Hippocampal formation (tissue), 2 donors: ENCODE results near the gene CBX8.

Experiments used
- DNase-seq, 2 donors: peaks; one replicate each; lab custom pipeline; 2025; lab: John Stamatoyannopoulos, UW

Gene CBX8

DNA sequence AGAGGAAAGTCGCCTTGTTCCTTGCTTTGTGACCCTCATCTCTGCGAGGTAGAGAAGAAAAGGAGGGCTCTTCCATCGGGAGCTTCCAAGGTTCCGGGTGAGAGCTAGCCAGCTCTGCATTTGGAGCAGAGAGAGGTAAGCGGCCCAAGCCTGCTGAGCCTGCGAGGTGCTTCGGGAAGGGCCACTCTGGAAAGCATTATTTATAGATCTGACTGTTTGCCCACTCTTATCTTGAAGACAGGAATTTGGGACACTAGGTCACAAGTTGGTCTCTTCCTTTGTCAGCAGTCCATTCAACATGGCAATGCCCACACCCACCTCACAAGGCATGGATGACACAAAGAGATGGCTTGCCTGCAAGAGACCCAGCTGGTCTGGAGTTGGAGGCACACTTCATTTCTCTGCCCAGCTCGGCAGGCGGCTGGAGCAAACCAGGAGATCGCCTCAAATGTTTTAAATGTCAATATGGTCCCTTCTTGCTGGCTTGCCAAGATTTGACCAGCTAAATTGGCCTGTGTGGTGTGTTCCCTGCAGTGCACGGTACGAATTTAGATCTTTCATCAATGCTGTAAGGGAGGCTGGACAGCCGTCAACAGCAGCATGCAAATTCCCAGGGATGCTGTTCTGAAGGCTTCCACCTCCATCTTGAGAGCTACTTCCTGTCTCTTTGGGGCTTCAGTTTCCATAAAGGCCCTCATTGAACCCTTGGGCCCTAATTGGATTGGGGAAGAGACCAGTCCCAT lies 22.8 kb upstream of the CBX8 start:
- DNase-seq: no peak

- DNase-seq: no peak
Measured at GRCh38 chr17:79819085-79819484, 22.2 kb upstream of the CBX8 start.

GRCh38 chr17:79818026-79818758 lies 21.3 kb upstream of the CBX8 start:
- DNase-seq: no peak

- no peak for DNase-seq
Measured at GRCh38 chr17:79815836-79816461, 19.1 kb upstream of the CBX8 start.

GRCh38 chr17:79814974-79815835 lies 18.3 kb upstream of the CBX8 start:
- no peak for DNase-seq

DNA sequence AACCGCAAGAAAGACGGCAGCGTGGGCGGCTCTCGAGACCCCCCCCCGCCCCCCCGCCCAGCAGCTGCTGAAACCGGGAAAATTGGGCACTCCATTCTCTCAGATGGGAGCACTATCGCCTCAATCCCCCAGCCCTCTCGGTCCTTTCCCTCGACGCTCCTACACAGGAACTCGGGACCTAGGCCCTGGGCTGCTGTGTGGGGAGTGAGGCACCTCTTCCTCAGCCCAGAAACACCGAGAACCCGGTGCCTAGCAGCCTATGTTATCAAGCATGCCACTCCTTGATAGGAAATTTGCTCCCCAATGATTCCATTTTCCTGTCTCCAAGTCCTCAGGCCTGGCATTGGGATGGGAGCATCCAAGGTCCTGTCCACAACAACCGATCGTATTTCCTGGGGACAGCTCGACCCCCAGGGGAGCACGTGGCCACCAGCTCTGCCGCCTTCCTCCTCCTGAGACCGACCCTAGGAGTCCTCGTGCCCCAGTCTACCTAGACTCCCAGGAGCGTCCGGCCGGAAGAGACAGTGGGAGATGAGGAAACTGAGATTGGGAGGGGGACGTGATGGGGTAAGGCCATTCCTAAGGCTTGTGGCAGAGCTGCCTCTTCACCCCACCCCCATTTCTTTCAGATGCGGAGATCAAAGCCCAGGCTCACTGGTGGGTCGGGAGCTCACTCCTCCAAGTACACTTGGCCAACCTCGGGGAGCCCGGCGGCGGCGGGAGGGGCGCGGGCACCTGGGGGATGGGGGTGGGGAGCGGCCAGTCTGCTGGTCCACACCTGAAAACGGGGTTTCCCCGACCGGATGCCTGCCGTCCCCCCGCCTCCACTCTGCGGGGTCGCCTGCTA lies 17.5 kb upstream of the CBX8 start:
- no peak for DNase-seq

DNA sequence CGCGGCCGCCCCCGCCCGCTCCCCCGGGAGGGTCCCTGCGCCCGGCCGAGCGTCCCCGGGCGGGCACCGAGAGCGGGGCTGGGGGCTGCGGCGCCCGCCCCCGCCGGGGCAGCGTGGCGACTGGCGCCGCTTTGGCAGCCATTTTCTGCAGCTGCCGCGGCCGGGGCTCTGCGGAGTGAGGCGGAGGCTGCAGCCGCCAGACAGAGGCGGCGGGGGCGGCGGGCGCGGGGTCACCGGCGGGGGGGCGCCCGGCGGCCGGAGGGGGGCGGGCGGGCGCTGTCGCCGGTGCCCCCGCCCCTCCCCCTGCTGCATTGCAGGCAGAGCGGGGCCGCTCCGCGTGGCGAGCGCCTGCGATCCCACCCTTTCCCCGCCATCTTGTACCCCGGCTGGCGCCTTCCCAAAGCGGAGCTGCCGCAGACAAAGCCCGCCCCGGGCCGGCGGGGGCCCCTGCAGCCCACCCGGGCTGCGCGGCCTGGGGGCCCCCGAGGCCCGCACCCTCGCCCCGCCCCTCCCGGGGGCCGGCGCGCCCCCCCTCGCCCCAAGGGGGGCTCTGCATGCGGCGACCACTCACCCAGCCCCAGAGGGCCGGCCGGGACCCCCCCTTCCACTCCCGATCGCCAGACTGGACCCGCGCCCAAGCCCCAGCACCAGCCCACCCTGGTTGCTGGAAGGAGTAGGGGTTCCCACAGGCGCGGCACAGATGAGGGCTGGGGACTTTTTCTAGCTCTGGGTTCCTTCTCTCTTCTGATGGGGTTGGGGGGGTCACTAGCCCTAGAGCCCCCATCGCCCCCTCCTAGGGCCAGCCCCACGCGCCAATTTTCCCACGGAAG lies 16.6 kb upstream of the CBX8 start:
- DNase-seq: no peak

GRCh38 chr17:79812353-79813258 lies 15.7 kb upstream of the CBX8 start:
- DNase-seq: no peak

- DNase-seq: no peak
Measured at GRCh38 chr17:79811868-79812352, 15.0 kb upstream of the CBX8 start.

- peak in 1 of 2 donors; percentile 17 for DNase-seq
Measured at GRCh38 chr17:79811011-79811867, 14.4 kb upstream of the CBX8 start.

DNA sequence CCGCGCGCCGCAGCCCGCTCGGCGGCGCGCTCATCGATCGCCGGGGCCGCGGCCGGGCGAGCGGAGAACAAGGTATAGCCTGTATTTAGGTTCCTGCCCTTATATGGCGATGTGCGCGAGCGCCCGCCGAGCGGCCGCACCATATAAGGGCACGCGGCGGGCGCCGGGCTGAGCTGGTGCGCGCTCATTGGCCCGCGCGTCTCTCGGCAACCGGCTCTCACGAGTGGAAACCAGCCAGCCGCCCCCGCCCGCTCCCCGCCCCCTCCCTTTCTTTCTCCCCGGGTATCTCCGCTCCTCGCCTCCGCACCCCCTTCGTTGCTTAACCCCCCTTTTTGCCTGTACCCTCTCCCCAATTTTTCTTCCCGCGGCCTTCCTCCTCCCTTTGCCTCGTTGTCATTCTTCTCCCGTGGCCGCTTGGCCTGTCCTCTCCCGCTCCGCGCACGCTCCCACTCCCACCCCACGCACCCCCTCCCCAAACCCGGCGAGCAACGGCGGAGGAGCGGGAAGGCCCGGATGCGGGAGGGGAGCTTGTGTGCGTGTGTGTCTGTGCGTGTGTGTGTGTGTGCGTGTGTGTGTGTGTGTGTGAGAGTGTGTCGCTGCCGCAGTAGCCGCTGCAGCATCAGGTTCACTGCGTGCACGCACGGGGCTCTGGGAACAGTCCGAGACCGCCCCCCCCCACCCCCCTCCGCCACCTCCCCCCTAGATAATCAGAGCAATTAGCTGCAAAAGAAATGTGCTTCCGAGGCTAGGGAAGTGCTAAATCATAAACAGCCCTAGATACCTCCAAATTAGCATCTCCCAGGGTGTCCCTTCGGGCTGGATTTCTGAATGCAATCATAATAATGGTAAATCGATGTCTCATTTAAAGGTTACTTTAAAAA lies 13.5 kb upstream of the CBX8 start:
- DNase-seq: peak in 1 of 2 donors; percentile 52

DNA sequence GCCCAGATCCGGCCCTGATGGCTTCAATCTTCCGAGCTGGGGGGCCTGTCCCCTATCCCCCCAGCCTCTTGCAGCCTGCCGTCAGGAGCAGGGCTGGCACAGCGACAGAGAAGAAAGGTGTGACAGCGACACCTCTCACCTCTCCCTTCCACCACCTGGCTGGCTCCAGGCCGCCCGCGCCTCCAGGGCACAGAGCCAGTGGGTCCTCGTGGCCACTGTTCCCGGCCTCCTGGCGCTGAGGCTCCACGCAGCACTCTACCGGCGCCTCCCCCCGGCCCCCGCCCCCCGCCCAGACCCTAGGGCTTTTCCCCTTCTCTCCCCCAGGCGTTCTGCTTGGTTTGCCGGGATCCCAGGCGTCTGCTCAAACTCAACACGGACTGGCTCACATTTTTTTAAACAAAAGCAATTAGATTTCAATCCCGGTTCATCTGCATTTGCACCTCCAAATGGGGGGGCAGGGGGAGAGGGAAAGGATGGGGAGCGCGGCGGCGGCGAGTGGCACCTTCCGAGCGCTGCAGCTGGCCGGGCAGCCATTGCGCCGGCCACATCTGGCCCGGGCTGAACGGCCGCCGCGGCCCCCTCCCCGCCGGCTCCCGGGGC lies 12.8 kb upstream of the CBX8 start:
- no peak for DNase-seq

DNA sequence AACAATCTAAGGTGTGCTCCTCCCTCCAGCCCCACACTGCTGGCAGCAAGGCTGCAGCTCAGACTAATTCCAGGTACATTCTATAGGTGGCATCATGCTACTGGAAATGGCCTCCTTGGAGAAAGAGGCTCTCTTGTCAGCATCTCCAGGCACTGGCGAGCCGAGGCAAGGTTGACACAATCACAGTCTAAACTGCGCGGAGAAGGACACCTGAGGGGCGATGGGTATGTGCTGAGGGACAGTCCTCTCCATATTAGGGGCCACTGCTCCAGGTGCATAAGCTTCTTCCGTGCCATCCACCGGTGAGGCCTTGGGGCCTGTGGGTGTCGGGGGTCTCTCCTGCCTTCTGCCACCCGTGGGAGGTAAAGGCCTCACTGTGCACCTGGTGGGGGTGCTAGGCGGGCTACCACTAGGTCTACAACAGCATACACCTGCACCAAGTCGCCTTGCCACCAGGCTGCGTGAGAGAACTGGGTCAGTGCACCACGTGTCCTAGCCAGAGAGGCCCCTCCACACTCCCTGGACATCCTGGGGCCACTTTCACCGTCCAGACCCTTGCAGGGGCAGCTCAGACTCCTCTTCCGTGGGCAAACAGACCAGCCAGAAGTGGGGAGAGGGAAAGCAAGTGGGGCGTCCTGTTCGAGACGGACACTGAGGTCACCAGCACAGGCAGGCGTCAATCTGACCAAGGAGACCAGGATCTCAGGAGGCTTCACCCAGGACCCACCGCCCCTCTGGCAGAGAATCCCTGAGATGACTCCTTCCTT lies 12.1 kb upstream of the CBX8 start:
- DNase-seq: no peak

DNA sequence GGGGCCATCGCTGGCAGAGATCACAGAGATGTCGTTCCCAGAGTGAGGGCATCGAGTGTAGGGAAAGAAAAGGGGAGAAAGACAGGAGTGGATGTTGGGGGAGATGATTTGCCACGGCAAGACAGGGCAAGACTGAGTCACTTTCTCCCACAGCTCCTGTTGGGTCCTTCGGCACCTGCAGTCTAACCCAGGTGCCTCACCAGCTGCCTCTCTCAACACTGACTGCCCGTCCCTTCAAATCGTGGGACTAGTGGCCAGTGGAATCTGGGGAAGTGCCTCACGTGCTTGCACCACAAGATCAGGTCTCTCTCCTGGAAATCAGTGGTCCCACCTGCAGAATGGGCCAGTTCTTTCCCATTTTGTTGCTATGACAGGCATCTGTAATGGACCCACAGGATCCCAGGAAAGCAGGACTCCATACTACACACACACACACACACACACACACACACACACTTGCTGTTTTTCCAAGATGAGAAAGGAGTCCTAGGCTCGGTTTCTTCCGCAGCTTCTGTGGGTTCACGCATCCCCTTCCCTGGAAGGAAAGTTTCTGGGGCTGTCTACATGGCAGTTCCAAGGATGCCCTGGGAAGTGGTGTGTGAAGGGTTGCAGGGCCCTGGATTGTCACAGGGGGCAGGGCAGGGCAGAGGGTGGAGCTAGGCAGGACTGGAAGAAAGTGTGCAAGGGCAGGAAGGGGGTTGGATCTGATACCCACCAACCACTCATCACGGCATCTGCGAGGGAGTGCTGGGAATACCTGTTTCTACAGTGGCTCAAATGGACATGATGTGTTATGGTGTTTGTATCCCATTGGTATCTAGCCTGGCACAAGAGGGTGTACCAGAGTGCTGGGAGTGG lies 10.2 kb upstream of the CBX8 start:
- DNase-seq: no peak

DNA sequence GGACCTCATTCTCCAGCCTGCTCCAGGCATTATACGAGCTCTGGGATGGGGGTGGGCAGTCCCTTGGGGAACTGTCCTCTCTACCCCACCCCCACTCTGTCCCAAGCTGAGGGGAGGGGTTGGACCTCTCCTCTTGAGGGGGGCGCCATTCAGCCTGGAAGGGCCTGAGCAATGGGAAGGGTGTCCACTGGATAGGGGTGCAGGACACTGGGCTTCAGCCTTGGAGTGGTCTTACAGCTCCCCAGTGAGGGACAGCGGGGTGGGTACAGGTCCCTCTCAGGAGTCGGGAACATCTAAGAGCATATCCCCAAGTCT lies 9.5 kb upstream of the CBX8 start:
- DNase-seq: no peak
